ENCODE results near the gene CPNE5. TPM values are rescaled to one million over a fixed set of nuclear protein-coding genes. Genes with fewer than 3 reads are reported as not detected.

CPNE5 gene
- total RNA-seq = 1 to 10 TPM in 1 of 2 experiments, under 1 TPM in 1; 0.69 to 1.2 TPM

GRCh38 chr6:36838896-36839748 is at the start of gene CPNE5:
CPNE5 (minus strand) TSS chr6:36839444; CDS start chr6:36839377, 67 bp downstream.
- Mint-ChIP-seq H3K36me3 (ENCODE audit: low read depth) (no peaks in the 10 kb centered on the region), H3K27me3 (peaks cover 29% of the 10 kb centered on the region), H3K27ac (no peak within 1 kb of the TSS), H3K4me1 (ENCODE audit: low read depth) (peaks cover 9% of the 10 kb centered on the region), H3K4me3 (peak within 1 kb of the TSS; percentile 65), H3K9me3 (no peaks in the 10 kb centered on the region)
- TF ChIP-seq CTCF (IDR thresholded peaks at IDR 0.05) = no peak
- DNase-seq (no peak), ATAC-seq (peak; percentile 22)
- CTCF ChIA-PET = interaction anchor here (3.6 kb wide), 1 partner anchor 13 kb away, joined by 20 read pairs; no protein-coding TSS in a partner anchor
- intact Hi-C loops (cut with micrococcal nuclease) = no loop called here
- POLR2A ChIA-PET = interaction anchor here (3.4 kb wide), 1 partner anchor 11 kb away, joined by 13 read pairs; no protein-coding TSS in a partner anchor

GRCh38 chr6:36888115-36888643 is 48.9 kb upstream of the CPNE5 start:
- ATAC-seq = no peak
- H3K4me3 Mint-ChIP-seq = no peak overlapping the region
- H3K4me1 Mint-ChIP-seq (ENCODE audit: low read depth) = peaks cover 35% of the 10 kb centered on the region
- H3K27me3 Mint-ChIP-seq = no peaks in the 10 kb centered on the region
- H3K9me3 Mint-ChIP-seq = no peaks in the 10 kb centered on the region
- H3K36me3 Mint-ChIP-seq (ENCODE audit: low read depth) = peaks cover 6% of the 10 kb centered on the region
- TF ChIP-seq CTCF (IDR thresholded peaks at IDR 0.05) = no peak
- no peak for DNase-seq
- no peak overlapping the region for H3K27ac Mint-ChIP-seq
- ChIA-PET POLR2A (interaction anchor here (0.6 kb wide), 2 partner anchors 15 to 37 kb away, joined by 3 read pairs; no protein-coding TSS in a partner anchor), CTCF (interaction anchor here (0.6 to 1.3 kb wide), 4 partner anchors 13 to 130 kb away, joined by 3 to 4 read pairs (median 3); partner anchors contain the start of gene PPIL1)
- intact Hi-C loops (cut with micrococcal nuclease) = loop anchor here (5.0 to 10.0 kb wide), 3 partner anchors 97 to 317 kb away; partner anchors contain the start of gene MTCH1

GRCh38 chr6:36886950-36887618 is 47.8 kb upstream of the CPNE5 start:
- H3K27ac Mint-ChIP-seq = peak overlapping the region; percentile 83
- H3K4me1 Mint-ChIP-seq (ENCODE audit: low read depth) = peaks cover 35% of the 10 kb centered on the region
- H3K36me3 Mint-ChIP-seq (ENCODE audit: low read depth) = peaks cover 6% of the 10 kb centered on the region
- ATAC-seq = no peak
- ChIA-PET CTCF (interaction anchor here (1.2 to 8.9 kb wide), 3 partner anchors 15 to 133 kb away, joined by 3 to 108 read pairs (median 6); no protein-coding TSS in a partner anchor), POLR2A (interaction anchor here (1.5 to 2.3 kb wide), 2 partner anchors 8 to 94 kb away, joined by 6 to 8 read pairs; no protein-coding TSS in a partner anchor)
- H3K9me3 Mint-ChIP-seq = no peaks in the 10 kb centered on the region
- no peak for TF ChIP-seq CTCF (IDR thresholded peaks at IDR 0.05)
- peak overlapping the region; percentile 94 for H3K4me3 Mint-ChIP-seq
- intact Hi-C loops (cut with micrococcal nuclease) = loop anchor here (2.0 to 10.0 kb wide), 4 partner anchors 26 to 318 kb away; partner anchors contain the start of gene MTCH1
- no peaks in the 10 kb centered on the region for H3K27me3 Mint-ChIP-seq
- DNase-seq = no peak

- no peaks in the 10 kb centered on the region for H3K27me3 Mint-ChIP-seq
Measured at GRCh38 chr6:36885461-36886401, 46.5 kb upstream of the CPNE5 start, which contains the start of gene C6orf89. C6orf89 (plus strand) TSS chr6:36885952; CDS start chr6:36899445, 13,493 bp downstream.

More at GRCh38 chr6:36885461-36886401, 46.5 kb upstream of the CPNE5 start, which contains the start of gene C6orf89:
- peak; percentile 99 for ATAC-seq
- ChIA-PET CTCF (interaction anchor here (0.6 to 8.9 kb wide), 42 partner anchors 9 to 440 kb away, joined by 3 to 108 read pairs (median 4); partner anchors contain the start of genes MTCH1, PI16 and PPIL1), POLR2A (interaction anchor here (0.7 to 2.6 kb wide), 12 partner anchors 9 to 372 kb away, joined by 3 to 25 read pairs (median 4); partner anchors contain the start of genes MTCH1, PPIL1, TBC1D22B and TMEM217)
- intact Hi-C loops (cut with micrococcal nuclease) = loop anchor here (2.0 to 10.0 kb wide), 4 partner anchors 27 to 319 kb away; partner anchors contain the start of gene MTCH1
- TF ChIP-seq CTCF (IDR thresholded peaks at IDR 0.05) = peak; percentile 79
- H3K9me3 Mint-ChIP-seq = no peaks in the 10 kb centered on the region
- peaks cover 3% of the 10 kb centered on the region for H3K36me3 Mint-ChIP-seq (ENCODE audit: low read depth)
- peak within 1 kb of the TSS; percentile 96 for H3K27ac Mint-ChIP-seq
- H3K4me1 Mint-ChIP-seq (ENCODE audit: low read depth) = peaks cover 35% of the 10 kb centered on the region
- H3K4me3 Mint-ChIP-seq = peak within 1 kb of the TSS; percentile 94
- peak; percentile 99 for DNase-seq
